Muscle of back (tissue), 11 donors: Measurements from ENCODE around the gene ZHX3. TPM values are rescaled to one million over a fixed set of nuclear protein-coding genes. Genes with fewer than 3 reads are reported as not detected.
"Not testable (repeated sequence)": the region's sequence is repeated elsewhere in the genome, so short reads cannot be mapped to it uniquely, and the experiment has no call there.

ENCODE experiments used
- DNase-seq, 3 donors: peaks; one replicate each; pipeline versions ENCODE4 v3.0.0 to v3.0.0-alpha.2; 2013
- polyA plus RNA-seq, 10 donors: library from polyadenylated mRNA; unstranded; fragments of 120-200 nt; gene quantifications; one replicate each; pipeline ENCODE4 v1.2.1, GENCODE V29; 2013; ENCODE audit not compliant: insufficient read length in 10 of 10

ZHX3 gene
- polyA plus RNA-seq, 10 donors, result 8.4 to 13.6 (median 10.1) TPM

DNA sequence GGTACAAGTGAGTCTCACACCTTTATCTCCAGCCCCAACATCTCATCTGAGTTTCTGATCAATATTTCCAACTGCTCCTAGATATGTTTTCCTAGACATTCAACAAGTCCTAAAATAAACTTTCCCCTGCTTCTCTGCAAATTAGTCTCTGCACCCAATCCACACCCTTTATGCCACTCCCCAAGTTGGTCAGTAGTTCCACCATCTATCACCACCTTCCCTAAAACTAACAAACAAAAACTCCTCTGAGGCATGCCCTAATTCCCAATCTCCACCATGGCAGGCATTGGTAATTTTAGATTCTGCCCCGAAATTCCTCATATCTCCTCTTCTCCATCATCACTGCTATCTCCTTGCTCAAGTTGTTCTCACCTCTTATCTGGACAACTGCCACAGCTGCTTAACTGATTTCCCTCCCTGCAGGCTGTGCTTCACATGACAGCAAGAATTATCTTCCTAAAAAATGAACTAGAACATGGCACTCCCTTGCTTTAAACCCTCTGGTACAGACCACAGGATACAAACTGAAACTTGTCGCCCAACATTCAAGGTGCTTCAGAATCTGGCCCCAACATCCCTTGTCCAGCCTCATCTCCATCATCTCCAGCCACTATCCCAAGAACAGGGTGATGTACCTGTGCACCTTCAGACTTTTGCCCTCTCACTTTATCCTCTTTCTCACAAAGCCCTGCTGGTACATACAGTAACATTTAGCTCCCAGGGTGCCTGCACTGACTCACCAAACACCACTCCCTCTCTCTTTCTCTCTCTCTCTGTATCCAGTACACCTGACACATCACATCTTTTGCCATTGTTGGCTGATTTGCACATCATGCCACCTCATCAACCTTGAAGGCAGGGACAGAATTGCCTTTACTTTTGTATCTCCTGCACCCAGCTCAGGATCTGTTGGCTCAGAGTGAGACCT, 55.5 kb downstream of the ZHX3 start:
- DNase-seq, result no peak

- DNase-seq, result no peak
Measured at GRCh38 chr20:41261260-41261659, 56.3 kb downstream of the ZHX3 start.

DNA sequence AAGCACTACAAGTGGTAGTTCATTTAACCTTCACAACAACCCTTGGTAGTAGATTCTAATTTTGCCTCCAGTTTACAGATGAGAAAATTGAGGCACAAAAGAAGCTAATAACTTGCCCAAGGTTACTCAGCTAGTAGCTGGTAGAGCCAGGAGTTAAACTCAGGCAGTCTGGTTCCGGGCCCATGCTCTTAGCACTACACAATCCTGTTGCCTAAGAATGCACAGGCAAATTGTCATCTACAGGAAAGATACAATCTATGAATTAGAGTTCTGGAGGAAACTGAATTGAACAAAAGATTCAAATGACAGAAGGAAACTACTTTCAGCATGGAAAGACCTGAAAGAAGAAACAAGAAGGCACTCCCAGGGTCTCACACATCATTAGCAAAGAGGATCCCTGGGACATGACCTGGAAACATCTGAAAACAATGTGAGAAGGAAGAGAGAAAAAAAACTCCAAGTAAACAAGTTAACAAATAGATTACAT, 56.8 kb downstream of the ZHX3 start:
- DNase-seq, result no peak

GRCh38 chr20:41259309-41259708, 58.2 kb downstream of the ZHX3 start:
- no peak for DNase-seq

DNA sequence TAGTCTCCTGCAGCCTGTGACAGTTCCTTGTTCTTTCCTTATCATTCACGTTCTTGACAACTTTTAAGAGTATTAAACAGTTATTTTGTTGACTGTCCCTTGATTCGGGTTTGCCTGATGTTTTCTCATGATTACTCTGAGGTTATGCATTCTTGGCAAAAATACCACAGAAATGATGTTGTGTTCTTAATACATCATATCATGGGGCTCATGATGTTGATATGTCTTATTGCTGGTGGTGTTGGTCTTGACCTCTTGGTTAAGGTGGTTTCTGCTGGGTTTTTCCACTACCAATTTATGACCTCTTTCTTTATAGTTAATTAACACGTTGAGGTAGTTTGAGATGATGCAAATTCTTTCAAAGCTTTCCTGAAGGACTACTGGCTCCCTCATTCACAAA, 59.1 kb downstream of the ZHX3 start:
- no peak for DNase-seq

GRCh38 chr20:41256516-41256915, 61.0 kb downstream of the ZHX3 start:
- DNase-seq, result no peak

DNA sequence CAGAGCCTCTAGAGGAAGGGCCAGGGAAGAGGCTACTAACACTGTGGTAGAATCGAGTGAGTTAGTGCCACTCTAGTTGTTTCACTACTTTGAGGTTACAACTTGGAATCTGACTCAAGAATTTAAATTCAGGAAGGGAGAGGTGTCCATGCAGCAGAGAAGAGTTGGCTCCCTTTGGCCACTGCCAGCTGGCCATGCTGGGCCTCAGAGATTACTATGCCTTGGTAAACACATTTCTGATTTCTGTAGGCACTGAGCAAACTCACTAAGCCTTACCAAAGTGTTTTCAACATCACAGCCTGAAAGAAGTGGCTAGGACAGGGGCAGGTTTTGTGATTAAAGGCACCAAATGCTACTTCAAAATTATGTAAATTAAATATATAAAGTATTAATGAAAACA, 61.9 kb downstream of the ZHX3 start:
- no peak for DNase-seq

DNA sequence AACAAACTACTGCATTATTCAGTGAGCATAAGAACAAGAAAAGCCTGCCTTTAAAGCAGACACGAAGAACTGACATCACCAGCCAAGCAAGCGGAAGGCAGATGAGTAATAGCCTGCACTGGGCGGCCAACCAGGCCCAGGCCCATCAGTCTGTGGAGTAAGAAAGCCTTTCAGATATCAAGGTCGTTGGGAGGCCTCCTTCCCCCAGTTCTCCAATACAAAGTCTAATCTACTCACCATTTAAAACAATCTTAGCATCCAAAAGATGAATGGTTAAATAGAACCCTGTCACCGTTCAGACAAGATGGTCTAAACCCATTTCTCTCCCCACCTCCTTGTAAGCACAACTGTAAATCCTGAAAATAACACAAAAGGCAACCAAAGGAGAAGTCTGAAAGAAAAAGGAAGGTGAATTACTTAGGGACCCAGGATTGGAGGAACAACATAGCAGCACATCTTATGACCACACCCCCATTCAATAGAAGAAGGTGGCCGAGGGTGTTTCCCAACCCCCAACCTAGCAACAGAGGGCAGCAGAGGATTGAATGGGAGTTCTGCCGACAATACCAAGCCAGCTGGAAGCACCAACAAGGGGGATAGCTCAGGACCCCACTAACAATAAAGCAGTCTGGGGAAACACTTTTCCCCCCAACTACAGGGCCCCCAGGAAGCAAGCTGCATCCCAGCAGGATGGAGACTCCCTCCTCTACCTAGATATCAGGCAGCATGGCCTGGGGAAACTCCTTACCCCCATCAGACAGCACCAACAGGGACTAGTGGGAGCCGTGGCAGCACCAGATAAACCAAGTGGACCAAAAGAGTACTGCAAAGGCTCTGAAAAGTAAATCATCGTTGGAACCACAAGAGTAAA, 67.9 kb downstream of the ZHX3 start:
- DNase-seq, result peak; percentile 66 to 82 (median 70)

- DNase-seq, result peak; percentile 53 to 82 (median 68)
Measured at GRCh38 chr20:41248368-41249024, 69.0 kb downstream of the ZHX3 start.

DNA sequence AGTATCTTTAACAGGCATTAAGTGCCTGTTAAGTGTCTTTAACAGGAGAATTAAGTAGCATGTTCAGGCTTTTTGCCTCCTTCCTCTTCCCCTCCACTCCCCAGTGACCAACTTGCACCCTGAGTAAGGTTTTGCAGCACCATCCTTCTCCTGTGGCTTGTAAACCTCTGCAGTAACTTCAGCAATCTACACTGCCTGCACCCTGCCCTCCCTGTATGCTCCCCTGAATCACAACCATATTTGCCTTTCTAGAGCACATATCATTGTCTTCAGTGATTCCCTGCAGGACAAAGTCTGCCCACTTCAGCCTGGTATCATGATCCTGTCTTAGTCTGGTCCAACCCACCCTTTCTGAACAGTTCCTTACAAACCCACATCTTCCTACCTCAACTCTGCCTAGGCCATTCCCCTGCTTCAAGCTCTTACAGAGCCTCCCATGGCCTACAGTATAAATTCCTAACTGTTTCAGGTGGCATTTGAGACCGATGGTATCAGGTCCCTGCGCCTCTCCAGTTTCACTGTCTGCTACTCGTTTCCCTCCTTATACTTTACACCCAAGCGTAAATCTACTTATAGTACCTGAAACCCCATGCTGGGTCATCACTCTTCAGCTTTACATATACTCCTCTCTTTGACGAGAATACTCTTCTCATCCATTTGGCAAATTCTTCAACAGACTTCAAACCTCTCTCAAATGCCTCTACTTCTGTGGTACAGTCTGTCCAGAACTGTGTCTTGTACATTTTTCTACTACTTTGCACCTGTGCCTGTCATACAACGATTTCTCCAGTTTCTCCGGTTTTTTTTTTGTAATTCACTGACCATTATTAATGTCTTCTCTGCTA, 69.8 kb downstream of the ZHX3 start:
- peak in 1 of 3 donors; percentile 28 for DNase-seq

- DNase-seq, result peak in 1 of 3 donors; percentile 53
Measured at GRCh38 chr20:41245086-41245707, 72.3 kb downstream of the ZHX3 start.

- DNase-seq, result no peak
Measured at GRCh38 chr20:41242807-41243206, 74.7 kb downstream of the ZHX3 start.

DNA sequence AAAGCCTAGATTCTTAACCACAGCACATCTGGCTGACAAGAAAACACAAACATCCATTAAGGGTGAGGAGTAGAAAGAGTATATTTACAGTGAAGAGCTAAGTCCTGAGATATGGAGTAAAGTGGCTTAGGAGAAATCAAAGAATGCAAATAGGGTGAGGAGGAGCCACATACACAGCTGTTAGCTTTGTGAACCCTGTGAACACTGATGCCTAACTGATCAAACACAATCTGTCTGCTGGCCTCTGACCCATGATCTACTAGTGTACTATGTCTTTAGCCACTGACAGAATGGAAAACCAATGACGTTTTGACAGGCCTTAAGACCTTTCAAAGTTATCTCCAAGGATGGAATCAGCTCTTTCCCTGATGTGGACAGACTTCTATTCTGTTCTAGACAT, 75.2 kb downstream of the ZHX3 start:
- no peak for DNase-seq

DNA sequence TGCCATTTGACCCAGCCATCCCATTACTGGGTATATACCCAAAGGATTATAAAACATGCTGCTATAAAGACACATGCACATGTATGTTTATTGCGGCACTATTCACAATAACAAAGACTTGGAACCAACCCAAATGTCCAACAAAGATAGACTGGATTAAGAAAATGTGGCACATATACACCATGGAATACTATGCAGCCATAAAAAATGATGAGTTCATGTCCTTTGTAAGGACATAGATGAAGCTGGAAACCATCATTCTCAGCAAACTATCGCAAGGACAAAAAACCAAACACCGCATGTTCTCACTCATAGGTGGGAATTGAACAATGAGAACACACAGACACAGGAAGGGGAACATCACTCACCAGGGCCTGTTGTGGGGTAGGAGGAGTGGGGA, 80.3 kb downstream of the ZHX3 start:
- not testable (repeated sequence) for DNase-seq

DNA sequence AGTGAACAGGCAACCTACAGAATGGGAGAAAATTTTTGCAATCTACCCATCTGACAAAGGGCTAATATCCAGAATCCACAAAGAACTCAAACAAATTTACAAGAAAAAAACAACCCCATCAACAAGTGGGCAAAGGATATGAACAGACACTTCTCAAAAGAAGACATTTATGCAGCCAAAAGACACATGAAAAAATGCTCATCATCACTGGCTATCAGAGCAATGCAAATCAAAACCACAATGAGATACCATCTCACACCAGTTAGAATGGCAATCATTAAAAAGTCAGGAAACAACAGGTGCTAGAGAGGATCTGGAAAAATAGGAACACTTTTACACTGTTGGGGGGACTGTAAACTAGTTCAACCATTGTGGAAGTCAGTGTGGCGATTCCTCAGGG, 80.7 kb downstream of the ZHX3 start:
- DNase-seq, result not testable (repeated sequence)

- DNase-seq, result no peak
Measured at GRCh38 chr20:41234546-41234945, 83.0 kb downstream of the ZHX3 start.

- no peak for DNase-seq
Measured at GRCh38 chr20:41234041-41234440, 83.5 kb downstream of the ZHX3 start.

DNA sequence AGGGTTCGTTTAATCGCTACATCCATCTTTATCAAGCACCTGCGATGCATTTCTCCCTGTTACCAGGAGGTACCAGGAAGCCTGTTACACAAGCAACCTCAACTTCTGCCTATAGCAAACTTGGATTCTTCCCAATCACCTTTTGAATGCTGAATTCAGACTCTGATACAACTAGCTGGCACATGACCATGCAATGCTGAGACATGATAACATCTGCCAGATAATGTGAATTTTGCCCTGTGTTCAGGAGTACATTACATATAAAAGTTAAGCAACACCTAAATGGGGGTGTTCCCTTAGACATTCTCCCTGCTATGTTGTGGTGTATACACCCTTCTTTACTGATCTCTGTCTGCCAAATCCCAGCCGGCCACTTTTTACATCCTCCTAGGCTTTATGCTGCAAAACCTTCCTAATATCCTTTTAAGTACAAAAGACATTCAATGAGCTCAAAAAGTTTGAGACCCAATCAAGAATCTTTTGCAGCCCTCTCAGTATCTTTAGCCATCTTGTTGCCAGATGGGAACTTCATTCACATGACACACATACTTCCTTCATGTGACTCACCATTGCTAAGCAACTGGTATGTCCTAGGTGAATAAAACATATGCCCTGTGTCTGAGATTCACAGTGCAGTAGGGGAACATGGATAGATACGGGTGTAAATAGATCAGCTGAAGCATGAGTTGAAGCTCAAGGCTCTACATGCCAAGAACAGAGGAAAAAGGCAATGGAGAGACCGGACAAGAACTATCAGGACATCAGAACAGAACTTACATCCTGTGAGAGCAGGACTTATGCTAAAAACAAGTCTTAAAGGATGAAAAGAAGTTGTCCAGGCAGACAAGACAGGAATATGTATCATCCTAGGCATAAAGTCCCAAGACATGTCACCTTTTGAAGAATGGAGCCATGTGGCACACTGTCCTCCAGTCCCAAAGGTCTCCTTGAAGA, 84.3 kb downstream of the ZHX3 start:
- peak; percentile 30 to 78 (median 63) for DNase-seq

DNA sequence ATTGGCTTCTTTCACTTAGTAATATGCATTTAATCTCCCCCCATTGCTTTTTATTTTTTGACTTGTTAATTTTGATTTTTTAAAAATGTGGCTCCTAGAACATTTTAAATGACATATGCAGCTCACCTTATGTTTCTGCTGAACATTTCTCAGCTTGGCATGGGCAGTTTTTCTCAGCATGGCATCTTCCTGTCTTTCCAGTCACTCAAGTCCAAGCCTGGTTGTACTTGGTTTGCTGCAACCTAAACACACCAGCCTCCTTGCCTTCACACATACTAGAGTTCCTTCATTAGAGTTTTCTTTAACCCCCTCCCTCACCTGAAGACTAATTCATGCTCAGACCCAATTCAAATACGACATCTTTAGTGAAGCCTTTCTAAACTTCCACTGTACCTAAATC, 86.4 kb downstream of the ZHX3 start:
- DNase-seq, result no peak
